GM23338 (cell line): Measurements from ENCODE around the gene CSRNP3. TPM values are rescaled to one million over a fixed set of nuclear protein-coding genes. Genes with fewer than 3 reads are reported as not detected.

Source experiments
- ATAC-seq: fragments of 200-7000 bp; cut with Tn5 transposase; 3 replicates; pipeline ENCODE4 v1.9.1; 2020
- DNase-seq: peaks from one replicate; pipeline ENCODE4 v3.0.0-alpha.2; 2015; ENCODE audit warnings: low spot score
- H2AFZ ChIP-seq: fragments of 200-600 bp; sonication (generic); 2 replicates; pipeline ENCODE4 v1.8.0; 2016; ENCODE audit warnings: antibody characterized with exemption, mild to moderate bottlenecking, moderate library complexity
- H3F3A ChIP-seq: fragments of 200-600 bp; sonication (generic); replicated peaks from 2 replicates; pipeline ENCODE4 v1.8.0; 2017; ENCODE audit warnings: antibody characterized with exemption, mixed run types, low read depth
- H3K27ac ChIP-seq: fragments of 200-600 bp; sonication (generic); 2 replicates; pipeline ENCODE4 v1.6.1; 2016; ENCODE audit warnings: low read depth
- H3K27me3 ChIP-seq: fragments of 200-600 bp; sonication (generic); 2 replicates; pipeline ENCODE4 v1.8.0; 2016; ENCODE audit warnings: mild to moderate bottlenecking, mixed run types, moderate library complexity; ENCODE audit not compliant: insufficient read depth
- H3K36me3 ChIP-seq: fragments of 200-600 bp; sonication (generic); 2 replicates; pipeline ENCODE4 v1.8.0; 2016; ENCODE audit warnings: mild to moderate bottlenecking; ENCODE audit not compliant: insufficient read depth
- H3K4me1 ChIP-seq: fragments of 200-600 bp; sonication (generic); 2 replicates; pipeline ENCODE4 v1.8.0; 2016; ENCODE audit warnings: mild to moderate bottlenecking, moderate library complexity; ENCODE audit not compliant: insufficient read depth
- H3K4me2 ChIP-seq: fragments of 200-600 bp; sonication (generic); 2 replicates; pipeline ENCODE4 v1.7.1; 2017; ENCODE audit warnings: mixed run types
- H3K4me3 ChIP-seq: fragments of 200-600 bp; sonication (generic); 2 replicates; pipeline ENCODE4 v1.6.1; 2016; ENCODE audit warnings: mixed run types
- H3K79me2 ChIP-seq: fragments of 200-600 bp; sonication (generic); replicated peaks from 2 replicates; pipeline ENCODE4 v1.8.0; 2017; ENCODE audit warnings: mild to moderate bottlenecking; ENCODE audit not compliant: insufficient read depth
- H3K9me2 ChIP-seq: fragments of 200-600 bp; sonication (generic); 2 replicates; pipeline ENCODE4 v1.8.0; 2017; ENCODE audit not compliant: insufficient read depth
- H4K20me1 ChIP-seq: fragments of 200-600 bp; sonication (generic); replicated peaks from 2 replicates; pipeline ENCODE4 v1.8.0; 2017; ENCODE audit warnings: mild to moderate bottlenecking; ENCODE audit not compliant: insufficient read depth
- H3K27ac Mint-ChIP-seq: 2 replicates; pipeline ENCODE4 v1.8.0; 2020; ENCODE audit warnings: inconsistent platforms, mild to moderate bottlenecking, moderate library complexity, mixed read lengths
- H3K27me3 Mint-ChIP-seq: 3 replicates; pipeline ENCODE4 v1.8.0; 2022; ENCODE audit warnings: low read depth, mild to moderate bottlenecking, moderate library complexity, mixed read lengths, inconsistent platforms; ENCODE audit not compliant: insufficient read depth, poor library complexity
- H3K36me3 Mint-ChIP-seq: 3 replicates; pipeline ENCODE4 v1.8.0; 2021; ENCODE audit warnings: low read depth, mild to moderate bottlenecking, inconsistent platforms, moderate library complexity, mixed read lengths
- H3K4me1 Mint-ChIP-seq: 3 replicates; pipeline ENCODE4 v1.8.0; 2020; ENCODE audit warnings: mild to moderate bottlenecking, inconsistent platforms, mixed read lengths
- H3K4me3 Mint-ChIP-seq: 3 replicates; pipeline ENCODE4 v1.8.0; 2021; ENCODE audit warnings: moderate library complexity, mild to moderate bottlenecking, inconsistent platforms, mixed read lengths
- H3K9me3 Mint-ChIP-seq: 3 replicates; pipeline ENCODE4 v1.8.0; 2020; ENCODE audit warnings: moderate library complexity, mild to moderate bottlenecking, inconsistent platforms, mixed read lengths
- CREB1 ChIP-seq: fragments of 250-450 bp; sonication (Bioruptor Pico); IDR thresholded peaks from 2 replicates; pipeline ENCODE4 v1.5.0; 2020; ENCODE audit warnings: low read depth, mild to moderate bottlenecking, moderate library complexity
- EZH2phosphoT487 ChIP-seq: fragments of 200-600 bp; sonication (generic); IDR thresholded peaks from one replicate; pipeline ENCODE4 v1.8.1; 2018; ENCODE audit warnings: antibody characterized with exemption; ENCODE audit not compliant: unreplicated experiment
- JUNB ChIP-seq: IDR thresholded peaks from one replicate; pipeline ENCODE4 v1.6.1; 2016; ENCODE audit warnings: antibody characterized with exemption; ENCODE audit not compliant: unreplicated experiment
- NANOG ChIP-seq: IDR thresholded peaks from 2 replicates; pipeline ENCODE4 v1.6.1; 2016; ENCODE audit warnings: antibody characterized with exemption, borderline replicate concordance
- STAT1 ChIP-seq: IDR thresholded peaks from one replicate; pipeline ENCODE4 v1.6.1; 2016; ENCODE audit warnings: antibody characterized with exemption; ENCODE audit not compliant: unreplicated experiment
- ZNF114 ChIP-seq: fragments of 250-450 bp; sonication (Bioruptor Pico); IDR thresholded peaks from 2 replicates; pipeline ENCODE4 v1.5.0; 2020; ENCODE audit warnings: mild to moderate bottlenecking, moderate library complexity
- ZNF331 ChIP-seq: fragments of 250-450 bp; sonication (Bioruptor Pico); IDR thresholded peaks from 2 replicates; pipeline ENCODE4 v1.5.0; 2020; ENCODE audit warnings: low read depth, mild to moderate bottlenecking, moderate library complexity
- polyA plus RNA-seq: library from polyadenylated mRNA; unstranded; fragments of >200 nt; fragmentation: Nextera tagmentation; extraction: Ambion mirVana; gene quantifications from 2 replicates; pipeline ENCODE4 v1.2.1, GENCODE V29; 2016
- total RNA-seq: library from RNA; depleted of rRNA; stranded (reverse); fragments of >200 nt; shearing (Covaris generic); gene quantifications from 2 replicates; pipeline ENCODE4 v1.2.3, GENCODE V29; 2014
- TF ChIP-seq, protein P1 (sequence below): IDR thresholded peaks from one replicate; pipeline ENCODE4 v1.6.1; 2018; ENCODE audit warnings: antibody characterized with exemption; ENCODE audit not compliant: unreplicated experiment
- TF ChIP-seq, protein P2 (sequence below), 2 experiments: fragments of 200-600 bp in 1 of 2; sonication (generic) in 1 of 2; conservative IDR thresholded peaks; 2 replicates each; pipeline versions ENCODE4 v1.5.1 to v1.6.1; 2016 to 2017; ENCODE audit warnings: antibody characterized with exemption in 2 of 2, low read depth in 2 of 2, mild to moderate bottlenecking in 2 of 2, moderate library complexity in 1 of 2
- TF ChIP-seq, protein P3 (sequence below): fragments of 250-450 bp; sonication (Bioruptor Pico); IDR thresholded peaks from 2 replicates; pipeline ENCODE4 v1.5.0; 2020; ENCODE audit warnings: mild to moderate bottlenecking, moderate library complexity

CSRNP3 gene
- total and polyA plus RNA-seq, 2 experiments from 2014 or later: 3.8 to 6.8 TPM

DNA sequence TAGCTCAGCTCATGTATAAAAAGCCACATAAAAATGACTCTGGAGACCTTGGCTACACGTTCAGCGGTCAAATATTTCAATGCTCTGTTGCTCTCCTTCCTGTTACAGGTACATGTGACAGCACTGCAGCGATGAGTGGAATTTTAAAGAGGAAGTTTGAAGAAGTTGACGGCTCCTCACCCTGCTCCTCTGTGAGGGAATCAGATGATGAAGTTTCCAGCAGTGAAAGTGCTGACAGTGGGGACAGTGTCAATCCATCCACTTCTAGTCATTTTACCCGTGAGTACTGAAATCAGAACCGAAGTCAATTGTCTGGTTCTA is 125.4 kb downstream of the CSRNP3 start:
- Histone ChIP-seq H3K4me3 (no peak overlapping the region), H3K79me2 (no peaks in the 10 kb centered on the region), H3K4me2 (no peak overlapping the region), H3K4me1 (no peaks in the 10 kb centered on the region), H3K27me3 (no peaks in the 10 kb centered on the region), H2AFZ (no peak overlapping the region), H3K27ac (no peak overlapping the region), H3F3A (no peaks in the 10 kb centered on the region), H3K36me3 (peaks cover 8% of the 10 kb centered on the region), H3K9me2 (no peaks in the 10 kb centered on the region), H4K20me1 (no peaks in the 10 kb centered on the region)
- DNase-seq: no peak
- Mint-ChIP-seq H3K36me3 (peaks cover 24% of the 10 kb centered on the region), H3K27me3 (peaks cover 1% of the 10 kb centered on the region), H3K4me1 (no peaks in the 10 kb centered on the region), H3K27ac (no peak overlapping the region), H3K9me3 (peaks cover 22% of the 10 kb centered on the region), H3K4me3 (no peak overlapping the region)
- ATAC-seq: no peak
- TF ChIP-seq CREB1 (CRISPR knock-in tag) (no peak), EZH2phosphoT487 (no peak), NANOG (no peak), STAT1 (no peak), ZNF331 (CRISPR knock-in tag) (no peak), ZNF114 (CRISPR knock-in tag) (no peak), JUNB (no peak)
- TF ChIP-seq, protein P1, sequence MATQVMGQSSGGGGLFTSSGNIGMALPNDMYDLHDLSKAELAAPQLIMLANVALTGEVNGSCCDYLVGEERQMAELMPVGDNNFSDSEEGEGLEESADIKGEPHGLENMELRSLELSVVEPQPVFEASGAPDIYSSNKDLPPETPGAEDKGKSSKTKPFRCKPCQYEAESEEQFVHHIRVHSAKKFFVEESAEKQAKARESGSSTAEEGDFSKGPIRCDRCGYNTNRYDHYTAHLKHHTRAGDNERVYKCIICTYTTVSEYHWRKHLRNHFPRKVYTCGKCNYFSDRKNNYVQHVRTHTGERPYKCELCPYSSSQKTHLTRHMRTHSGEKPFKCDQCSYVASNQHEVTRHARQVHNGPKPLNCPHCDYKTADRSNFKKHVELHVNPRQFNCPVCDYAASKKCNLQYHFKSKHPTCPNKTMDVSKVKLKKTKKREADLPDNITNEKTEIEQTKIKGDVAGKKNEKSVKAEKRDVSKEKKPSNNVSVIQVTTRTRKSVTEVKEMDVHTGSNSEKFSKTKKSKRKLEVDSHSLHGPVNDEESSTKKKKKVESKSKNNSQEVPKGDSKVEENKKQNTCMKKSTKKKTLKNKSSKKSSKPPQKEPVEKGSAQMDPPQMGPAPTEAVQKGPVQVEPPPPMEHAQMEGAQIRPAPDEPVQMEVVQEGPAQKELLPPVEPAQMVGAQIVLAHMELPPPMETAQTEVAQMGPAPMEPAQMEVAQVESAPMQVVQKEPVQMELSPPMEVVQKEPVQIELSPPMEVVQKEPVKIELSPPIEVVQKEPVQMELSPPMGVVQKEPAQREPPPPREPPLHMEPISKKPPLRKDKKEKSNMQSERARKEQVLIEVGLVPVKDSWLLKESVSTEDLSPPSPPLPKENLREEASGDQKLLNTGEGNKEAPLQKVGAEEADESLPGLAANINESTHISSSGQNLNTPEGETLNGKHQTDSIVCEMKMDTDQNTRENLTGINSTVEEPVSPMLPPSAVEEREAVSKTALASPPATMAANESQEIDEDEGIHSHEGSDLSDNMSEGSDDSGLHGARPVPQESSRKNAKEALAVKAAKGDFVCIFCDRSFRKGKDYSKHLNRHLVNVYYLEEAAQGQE: no peak
- TF ChIP-seq, protein P2, sequence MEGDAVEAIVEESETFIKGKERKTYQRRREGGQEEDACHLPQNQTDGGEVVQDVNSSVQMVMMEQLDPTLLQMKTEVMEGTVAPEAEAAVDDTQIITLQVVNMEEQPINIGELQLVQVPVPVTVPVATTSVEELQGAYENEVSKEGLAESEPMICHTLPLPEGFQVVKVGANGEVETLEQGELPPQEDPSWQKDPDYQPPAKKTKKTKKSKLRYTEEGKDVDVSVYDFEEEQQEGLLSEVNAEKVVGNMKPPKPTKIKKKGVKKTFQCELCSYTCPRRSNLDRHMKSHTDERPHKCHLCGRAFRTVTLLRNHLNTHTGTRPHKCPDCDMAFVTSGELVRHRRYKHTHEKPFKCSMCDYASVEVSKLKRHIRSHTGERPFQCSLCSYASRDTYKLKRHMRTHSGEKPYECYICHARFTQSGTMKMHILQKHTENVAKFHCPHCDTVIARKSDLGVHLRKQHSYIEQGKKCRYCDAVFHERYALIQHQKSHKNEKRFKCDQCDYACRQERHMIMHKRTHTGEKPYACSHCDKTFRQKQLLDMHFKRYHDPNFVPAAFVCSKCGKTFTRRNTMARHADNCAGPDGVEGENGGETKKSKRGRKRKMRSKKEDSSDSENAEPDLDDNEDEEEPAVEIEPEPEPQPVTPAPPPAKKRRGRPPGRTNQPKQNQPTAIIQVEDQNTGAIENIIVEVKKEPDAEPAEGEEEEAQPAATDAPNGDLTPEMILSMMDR (conservative IDR thresholded peaks at IDR 0.05; ENCODE audit: low read depth in 2 of 2): no peak
- TF ChIP-seq, protein P3, sequence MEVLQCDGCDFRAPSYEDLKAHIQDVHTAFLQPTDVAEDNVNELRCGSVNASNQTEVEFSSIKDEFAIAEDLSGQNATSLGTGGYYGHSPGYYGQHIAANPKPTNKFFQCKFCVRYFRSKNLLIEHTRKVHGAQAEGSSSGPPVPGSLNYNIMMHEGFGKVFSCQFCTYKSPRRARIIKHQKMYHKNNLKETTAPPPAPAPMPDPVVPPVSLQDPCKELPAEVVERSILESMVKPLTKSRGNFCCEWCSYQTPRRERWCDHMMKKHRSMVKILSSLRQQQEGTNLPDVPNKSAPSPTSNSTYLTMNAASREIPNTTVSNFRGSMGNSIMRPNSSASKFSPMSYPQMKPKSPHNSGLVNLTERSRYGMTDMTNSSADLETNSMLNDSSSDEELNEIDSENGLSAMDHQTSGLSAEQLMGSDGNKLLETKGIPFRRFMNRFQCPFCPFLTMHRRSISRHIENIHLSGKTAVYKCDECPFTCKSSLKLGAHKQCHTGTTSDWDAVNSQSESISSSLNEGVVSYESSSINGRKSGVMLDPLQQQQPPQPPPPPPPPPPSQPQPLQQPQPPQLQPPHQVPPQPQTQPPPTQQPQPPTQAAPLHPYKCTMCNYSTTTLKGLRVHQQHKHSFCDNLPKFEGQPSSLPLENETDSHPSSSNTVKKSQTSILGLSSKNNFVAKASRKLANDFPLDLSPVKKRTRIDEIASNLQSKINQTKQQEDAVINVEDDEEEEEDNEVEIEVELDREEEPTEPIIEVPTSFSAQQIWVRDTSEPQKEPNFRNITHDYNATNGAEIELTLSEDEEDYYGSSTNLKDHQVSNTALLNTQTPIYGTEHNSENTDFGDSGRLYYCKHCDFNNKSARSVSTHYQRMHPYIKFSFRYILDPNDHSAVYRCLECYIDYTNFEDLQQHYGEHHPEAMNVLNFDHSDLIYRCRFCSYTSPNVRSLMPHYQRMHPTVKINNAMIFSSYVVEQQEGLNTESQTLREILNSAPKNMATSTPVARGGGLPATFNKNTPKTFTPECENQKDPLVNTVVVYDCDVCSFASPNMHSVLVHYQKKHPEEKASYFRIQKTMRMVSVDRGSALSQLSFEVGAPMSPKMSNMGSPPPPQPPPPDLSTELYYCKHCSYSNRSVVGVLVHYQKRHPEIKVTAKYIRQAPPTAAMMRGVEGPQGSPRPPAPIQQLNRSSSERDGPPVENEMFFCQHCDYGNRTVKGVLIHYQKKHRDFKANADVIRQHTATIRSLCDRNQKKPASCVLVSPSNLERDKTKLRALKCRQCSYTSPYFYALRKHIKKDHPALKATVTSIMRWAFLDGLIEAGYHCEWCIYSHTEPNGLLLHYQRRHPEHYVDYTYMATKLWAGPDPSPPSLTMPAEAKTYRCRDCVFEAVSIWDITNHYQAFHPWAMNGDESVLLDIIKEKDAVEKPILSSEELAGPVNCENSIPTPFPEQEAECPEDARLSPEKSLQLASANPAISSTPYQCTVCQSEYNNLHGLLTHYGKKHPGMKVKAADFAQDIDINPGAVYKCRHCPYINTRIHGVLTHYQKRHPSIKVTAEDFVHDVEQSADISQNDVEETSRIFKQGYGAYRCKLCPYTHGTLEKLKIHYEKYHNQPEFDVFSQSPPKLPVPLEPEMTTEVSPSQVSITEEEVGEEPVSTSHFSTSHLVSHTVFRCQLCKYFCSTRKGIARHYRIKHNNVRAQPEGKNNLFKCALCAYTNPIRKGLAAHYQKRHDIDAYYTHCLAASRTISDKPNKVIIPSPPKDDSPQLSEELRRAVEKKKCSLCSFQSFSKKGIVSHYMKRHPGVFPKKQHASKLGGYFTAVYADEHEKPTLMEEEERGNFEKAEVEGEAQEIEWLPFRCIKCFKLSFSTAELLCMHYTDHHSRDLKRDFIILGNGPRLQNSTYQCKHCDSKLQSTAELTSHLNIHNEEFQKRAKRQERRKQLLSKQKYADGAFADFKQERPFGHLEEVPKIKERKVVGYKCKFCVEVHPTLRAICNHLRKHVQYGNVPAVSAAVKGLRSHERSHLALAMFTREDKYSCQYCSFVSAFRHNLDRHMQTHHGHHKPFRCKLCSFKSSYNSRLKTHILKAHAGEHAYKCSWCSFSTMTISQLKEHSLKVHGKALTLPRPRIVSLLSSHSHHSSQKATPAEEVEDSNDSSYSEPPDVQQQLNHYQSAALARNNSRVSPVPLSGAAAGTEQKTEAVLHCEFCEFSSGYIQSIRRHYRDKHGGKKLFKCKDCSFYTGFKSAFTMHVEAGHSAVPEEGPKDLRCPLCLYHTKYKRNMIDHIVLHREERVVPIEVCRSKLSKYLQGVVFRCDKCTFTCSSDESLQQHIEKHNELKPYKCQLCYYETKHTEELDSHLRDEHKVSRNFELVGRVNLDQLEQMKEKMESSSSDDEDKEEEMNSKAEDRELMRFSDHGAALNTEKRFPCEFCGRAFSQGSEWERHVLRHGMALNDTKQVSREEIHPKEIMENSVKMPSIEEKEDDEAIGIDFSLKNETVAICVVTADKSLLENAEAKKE: no peak
